Lower leg skin (tissue), 3 donors: ENCODE results near the gene GRID2.

Experiments
- POLR2A ChIP-seq, 2 donors: fragments of 450-650 bp; IDR thresholded peaks; one replicate each; pipeline ENCODE4 v1.6.1; 2016 to 2017; ENCODE audit warnings: antibody characterized with exemption in 2 of 2, mild to moderate bottlenecking in 1 of 2, moderate library complexity in 1 of 2
- TF ChIP-seq, protein P1 (sequence below), 3 donors: fragments of 450-650 bp; IDR thresholded peaks; one replicate each; pipeline ENCODE4 v1.5.1; 2016; ENCODE audit warnings: antibody characterized with exemption in 3 of 3, mild to moderate bottlenecking in 3 of 3, moderate library complexity in 2 of 3

DNA sequence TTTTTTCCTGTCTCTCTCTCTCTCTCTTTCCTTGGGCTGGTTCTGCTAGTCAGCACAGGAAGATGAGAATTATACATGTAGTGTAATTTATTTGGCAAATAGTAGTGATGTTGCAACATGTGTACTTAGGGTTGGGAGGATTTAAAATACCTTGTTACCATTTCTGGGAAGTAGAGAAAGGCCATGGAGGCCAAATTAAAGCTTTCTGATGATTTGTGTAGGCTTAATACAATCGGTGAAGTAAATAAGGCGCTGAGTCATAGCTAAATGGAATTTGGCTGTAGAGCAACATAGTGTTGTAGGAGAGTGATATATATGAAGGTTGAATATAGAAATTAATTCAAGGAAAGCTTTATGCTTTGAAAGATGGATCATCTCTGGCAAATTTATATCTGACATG lies 295.3 kb downstream of the GRID2 start:
- TF ChIP-seq, protein P1, sequence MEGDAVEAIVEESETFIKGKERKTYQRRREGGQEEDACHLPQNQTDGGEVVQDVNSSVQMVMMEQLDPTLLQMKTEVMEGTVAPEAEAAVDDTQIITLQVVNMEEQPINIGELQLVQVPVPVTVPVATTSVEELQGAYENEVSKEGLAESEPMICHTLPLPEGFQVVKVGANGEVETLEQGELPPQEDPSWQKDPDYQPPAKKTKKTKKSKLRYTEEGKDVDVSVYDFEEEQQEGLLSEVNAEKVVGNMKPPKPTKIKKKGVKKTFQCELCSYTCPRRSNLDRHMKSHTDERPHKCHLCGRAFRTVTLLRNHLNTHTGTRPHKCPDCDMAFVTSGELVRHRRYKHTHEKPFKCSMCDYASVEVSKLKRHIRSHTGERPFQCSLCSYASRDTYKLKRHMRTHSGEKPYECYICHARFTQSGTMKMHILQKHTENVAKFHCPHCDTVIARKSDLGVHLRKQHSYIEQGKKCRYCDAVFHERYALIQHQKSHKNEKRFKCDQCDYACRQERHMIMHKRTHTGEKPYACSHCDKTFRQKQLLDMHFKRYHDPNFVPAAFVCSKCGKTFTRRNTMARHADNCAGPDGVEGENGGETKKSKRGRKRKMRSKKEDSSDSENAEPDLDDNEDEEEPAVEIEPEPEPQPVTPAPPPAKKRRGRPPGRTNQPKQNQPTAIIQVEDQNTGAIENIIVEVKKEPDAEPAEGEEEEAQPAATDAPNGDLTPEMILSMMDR (IDR thresholded peaks at IDR 0.05): no peak
- no peak for TF ChIP-seq POLR2A (IDR thresholded peaks at IDR 0.05)
